Mesendoderm (in vitro differentiated cells): ENCODE results near the gene SIX3.

Source experiments
- DNase-seq: peaks from one replicate; pipeline ENCODE4 v3.0.0; 2013
- H2AK5ac ChIP-seq: 2 replicates; pipeline ENCODE4 v1.6.1; 2013; ENCODE audit warnings: low read length, inconsistent platforms
- H2BK120ac ChIP-seq: 2 replicates; pipeline ENCODE4 v1.6.1; 2013; ENCODE audit warnings: low read depth, mild to moderate bottlenecking, low read length, moderate library complexity, mixed read lengths
- H2BK15ac ChIP-seq: replicated peaks from 2 replicates; pipeline ENCODE4 v1.6.1; 2013; ENCODE audit warnings: low read depth, mild to moderate bottlenecking, moderate library complexity
- H2BK5ac ChIP-seq: 2 replicates; pipeline ENCODE4 v1.6.1; 2013; ENCODE audit warnings: low read length, inconsistent platforms
- H3K18ac ChIP-seq: 2 replicates; pipeline ENCODE4 v1.6.1; 2013; ENCODE audit warnings: mild to moderate bottlenecking, low read length, mixed read lengths
- H3K23ac ChIP-seq: one replicate; pipeline ENCODE4 v1.6.1; 2013; ENCODE audit warnings: low read length
- H3K27ac ChIP-seq: 2 replicates; pipeline ENCODE4 v1.5.1; 2013; ENCODE audit warnings: low read depth, mild to moderate bottlenecking, inconsistent platforms, low read length, moderate library complexity
- H3K27me3 ChIP-seq: 2 replicates; pipeline ENCODE4 v1.6.1; 2013; ENCODE audit warnings: low read length, control low read depth, mild to moderate bottlenecking, inconsistent platforms; ENCODE audit not compliant: insufficient read depth, poor library complexity
- H3K36me3 ChIP-seq: 2 replicates; pipeline ENCODE4 v1.6.1; 2013; ENCODE audit warnings: low read length, inconsistent platforms; ENCODE audit not compliant: control insufficient read depth, insufficient read depth
- H3K4ac ChIP-seq: one replicate; pipeline ENCODE4 v1.6.1; 2013; ENCODE audit warnings: low read depth, mild to moderate bottlenecking, low read length, moderate library complexity
- H3K4me1 ChIP-seq: 2 replicates; pipeline ENCODE4 v1.6.1; 2013; ENCODE audit warnings: low read depth, low read length, inconsistent platforms; ENCODE audit not compliant: control insufficient read depth
- H3K4me2 ChIP-seq: 2 replicates; pipeline ENCODE4 v1.6.1; 2013; ENCODE audit warnings: low read length
- H3K4me3 ChIP-seq: 2 replicates; pipeline ENCODE4 v1.5.1; 2013; ENCODE audit warnings: mild to moderate bottlenecking, low read length
- H3K56ac ChIP-seq: one replicate; pipeline ENCODE4 v1.6.1; 2013; ENCODE audit warnings: low read length
- H3K79me1 ChIP-seq: 2 replicates; pipeline ENCODE4 v1.6.1; 2013; ENCODE audit warnings: low read length, inconsistent platforms
- H3K79me2 ChIP-seq: 2 replicates; pipeline ENCODE4 v1.6.1; 2013; ENCODE audit warnings: mild to moderate bottlenecking, low read length; ENCODE audit not compliant: control insufficient read depth, insufficient read depth
- H3K9ac ChIP-seq: 2 replicates; pipeline ENCODE4 v1.6.1; 2013; ENCODE audit warnings: low read length, inconsistent platforms
- H4K5ac ChIP-seq: one replicate; pipeline ENCODE4 v1.6.1; 2013; ENCODE audit warnings: low read length
- H4K8ac ChIP-seq: one replicate; pipeline ENCODE4 v1.6.1; 2013; ENCODE audit warnings: low read depth, mild to moderate bottlenecking, control low read depth, low read length, moderate library complexity
- WGBS: extraction: QIAGEN DNeasy Blood & Tissue Kit; methylation state at CpG from one replicate; pipeline ENCODE4 v1.1.7; 2013; ENCODE audit warnings: low lambda C conversion rate, missing lambda C conversion rate; ENCODE audit not compliant: insufficient coverage; ENCODE audit errors: extremely low coverage; 5-methylcytosine and 5-hydroxymethylcytosine counted together

Gene SIX3

DNA sequence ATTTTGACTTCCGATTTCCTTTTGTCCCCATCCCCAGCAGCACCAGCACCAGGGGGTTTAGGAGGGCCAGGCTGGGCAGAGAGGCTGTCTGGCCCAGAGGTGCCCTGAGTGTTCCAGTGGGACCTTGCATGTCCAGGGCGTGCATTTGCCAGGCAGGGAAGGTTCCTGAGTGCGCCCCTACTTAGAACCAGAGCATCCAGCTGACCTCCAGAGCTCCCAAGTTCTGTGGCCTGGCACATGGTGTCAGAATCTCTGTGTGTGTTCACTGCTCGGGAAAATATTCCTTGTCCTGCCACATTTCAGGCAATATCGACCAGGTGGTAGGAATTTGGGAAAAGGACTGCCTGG is 5.5 kb downstream of the SIX3 start:
- H3K27ac ChIP-seq, result no peak overlapping the region
- no peak overlapping the region for H3K23ac ChIP-seq
- H3K27me3 ChIP-seq, result peaks cover 53% of the 10 kb centered on the region
- H2AK5ac ChIP-seq, result no peak overlapping the region
- H3K36me3 ChIP-seq, result no peaks in the 10 kb centered on the region
- no peak for DNase-seq
- no peak overlapping the region for H2BK120ac ChIP-seq
- no peak overlapping the region for H4K5ac ChIP-seq
- H3K4me3 ChIP-seq, result no peak overlapping the region
- H3K4me1 ChIP-seq, result peaks cover 11% of the 10 kb centered on the region
- H3K79me2 ChIP-seq, result no peaks in the 10 kb centered on the region
- WGBS, result no CpG with 5 or more reads among the region's 5 CpGs
- no peak overlapping the region for H3K18ac ChIP-seq
- H3K4me2 ChIP-seq, result no peak overlapping the region
- no peak overlapping the region for H3K4ac ChIP-seq
- no peak overlapping the region for H2BK15ac ChIP-seq
- no peaks in the 10 kb centered on the region for H3K79me1 ChIP-seq
- H2BK5ac ChIP-seq, result no peak overlapping the region
- H4K8ac ChIP-seq, result no peak overlapping the region
- no peak overlapping the region for H3K9ac ChIP-seq
- no peak overlapping the region for H3K56ac ChIP-seq

DNA sequence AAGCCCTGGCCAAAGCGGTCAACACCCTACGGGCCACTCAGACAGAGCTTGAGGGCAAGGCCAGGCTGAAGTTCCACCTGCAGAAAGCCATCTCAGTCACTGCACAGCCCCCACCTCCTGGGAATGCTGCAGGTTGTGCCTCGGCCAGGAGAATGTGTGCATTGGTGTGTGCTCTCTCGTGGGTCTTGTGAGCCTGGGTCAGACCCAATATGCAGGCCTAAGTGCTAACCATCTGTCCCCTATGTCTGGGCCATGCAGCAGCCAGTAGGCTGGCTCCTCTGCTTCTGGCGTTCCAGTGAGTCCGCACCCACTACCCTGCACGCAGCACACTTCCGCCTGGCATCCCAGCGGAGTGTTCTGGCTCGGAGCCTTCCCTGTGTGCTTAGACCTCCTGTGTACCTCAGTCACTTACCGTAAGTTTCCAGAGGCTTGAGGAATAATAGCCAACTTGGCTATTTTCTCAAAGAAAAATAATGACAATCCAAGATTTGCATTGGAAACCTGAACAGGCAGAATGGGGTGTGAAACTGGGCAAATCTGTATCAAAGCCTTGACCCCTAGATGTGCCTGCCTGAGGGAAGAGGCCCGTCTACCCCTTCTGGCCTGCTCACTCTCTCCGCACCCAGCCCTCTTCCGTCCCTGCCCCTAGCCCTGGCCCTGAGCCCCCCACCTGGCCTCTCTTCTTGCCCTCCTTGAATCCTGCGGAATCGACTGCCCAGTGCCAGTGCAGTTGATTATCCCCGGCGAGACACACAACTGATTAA is 7.2 kb downstream of the SIX3 start:
- H3K79me1 ChIP-seq, result no peaks in the 10 kb centered on the region
- H3K56ac ChIP-seq, result no peak overlapping the region
- no peak overlapping the region for H3K9ac ChIP-seq
- H4K8ac ChIP-seq, result no peak overlapping the region
- H3K4me2 ChIP-seq, result peak overlapping the region; percentile 23
- H3K27me3 ChIP-seq, result peaks cover 59% of the 10 kb centered on the region
- H2BK120ac ChIP-seq, result no peak overlapping the region
- peaks cover 11% of the 10 kb centered on the region for H3K4me1 ChIP-seq
- no peak overlapping the region for H3K4ac ChIP-seq
- no peak overlapping the region for H3K23ac ChIP-seq
- no peak overlapping the region for H2BK5ac ChIP-seq
- no peak overlapping the region for H3K18ac ChIP-seq
- no peaks in the 10 kb centered on the region for H3K36me3 ChIP-seq
- no peak overlapping the region for H2BK15ac ChIP-seq
- no peak overlapping the region for H3K27ac ChIP-seq
- H3K79me2 ChIP-seq, result no peaks in the 10 kb centered on the region
- WGBS, result no CpG with 5 or more reads among the region's 18 CpGs
- no peak overlapping the region for H2AK5ac ChIP-seq
- H4K5ac ChIP-seq, result no peak overlapping the region
- DNase-seq, result no peak
- H3K4me3 ChIP-seq, result no peak overlapping the region

DNA sequence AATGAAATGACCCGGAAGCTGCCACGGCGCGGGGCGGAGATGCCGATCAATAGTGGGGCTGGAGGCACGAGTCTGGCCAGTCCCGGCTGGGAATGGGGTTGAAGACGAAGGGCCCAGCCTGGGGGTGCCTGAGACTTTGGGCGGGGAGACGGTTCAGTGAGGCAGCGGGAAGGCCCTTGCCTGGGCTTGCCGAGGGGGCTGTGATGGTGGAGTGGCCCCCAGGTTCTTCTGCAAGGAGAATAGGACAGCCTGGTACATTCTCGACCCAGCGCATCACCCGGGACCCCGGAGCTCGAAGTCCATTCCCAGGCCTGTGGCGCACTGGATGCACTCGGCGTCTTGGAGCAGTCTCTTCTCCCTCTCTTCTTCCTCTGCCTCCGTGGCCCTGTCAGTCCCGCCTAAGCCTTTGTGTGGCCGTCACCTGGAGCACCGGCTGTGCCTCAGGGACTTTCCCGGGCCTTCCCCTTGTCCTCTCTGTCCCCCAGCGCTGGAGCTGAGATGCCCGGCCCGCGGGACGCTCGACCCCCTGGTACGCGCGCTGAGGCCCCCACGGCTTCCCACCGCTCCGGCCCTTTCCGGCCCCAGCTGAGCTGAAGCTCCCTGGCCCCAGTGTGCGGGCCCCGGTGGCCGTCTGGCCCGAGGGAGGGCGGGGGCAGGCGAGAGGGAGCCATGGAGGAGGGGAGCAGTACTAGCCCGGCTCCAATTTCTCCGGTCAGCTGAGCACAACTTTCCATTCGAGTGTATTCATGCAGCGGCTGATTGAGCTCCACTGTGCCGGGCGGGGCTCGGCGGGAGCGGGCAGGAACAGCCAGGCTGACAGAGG is 8.0 kb downstream of the SIX3 start:
- Histone ChIP-seq H3K18ac (no peak overlapping the region), H3K9ac (peak overlapping the region; percentile 29), H3K36me3 (no peaks in the 10 kb centered on the region), H2AK5ac (no peak overlapping the region), H3K4ac (no peak overlapping the region), H4K8ac (no peak overlapping the region), H3K27ac (no peak overlapping the region), H3K23ac (no peak overlapping the region), H3K4me1 (peaks cover 11% of the 10 kb centered on the region), H2BK120ac (no peak overlapping the region), H4K5ac (no peak overlapping the region), H2BK15ac (no peak overlapping the region), H3K4me2 (peak overlapping the region; percentile 32), H3K27me3 (peaks cover 62% of the 10 kb centered on the region), H3K56ac (peak overlapping the region; percentile 56), H3K4me3 (no peak overlapping the region), H3K79me1 (no peaks in the 10 kb centered on the region), H2BK5ac (no peak overlapping the region), H3K79me2 (no peaks in the 10 kb centered on the region)
- DNase-seq, result peak; percentile 74
- WGBS, result no CpG with 5 or more reads among the region's 54 CpGs

DNA sequence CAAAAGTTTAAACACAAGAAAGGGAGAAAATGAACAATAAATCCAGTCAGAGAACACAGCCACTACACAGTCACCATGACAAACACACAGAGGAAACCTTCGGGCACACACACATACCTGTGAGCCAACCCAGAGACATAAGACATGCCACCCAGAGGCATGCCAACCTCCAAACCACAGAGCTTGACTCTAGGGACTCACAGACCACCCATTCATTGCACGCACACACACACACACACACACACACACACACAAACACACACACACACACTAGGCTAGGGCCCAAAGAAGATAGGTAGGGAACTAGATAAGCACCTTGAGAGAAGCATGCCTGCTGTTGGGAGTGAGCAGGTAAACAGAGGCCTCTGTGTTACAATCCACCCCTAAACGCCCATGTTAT is 9.1 kb downstream of the SIX3 start:
- no peak overlapping the region for H2BK5ac ChIP-seq
- no peak overlapping the region for H2BK120ac ChIP-seq
- H4K8ac ChIP-seq, result no peak overlapping the region
- no peak overlapping the region for H3K27ac ChIP-seq
- H2BK15ac ChIP-seq, result no peak overlapping the region
- no peak overlapping the region for H3K9ac ChIP-seq
- no peak overlapping the region for H3K23ac ChIP-seq
- no peaks in the 10 kb centered on the region for H3K79me1 ChIP-seq
- H4K5ac ChIP-seq, result no peak overlapping the region
- no peaks in the 10 kb centered on the region for H3K36me3 ChIP-seq
- no peak overlapping the region for H3K4me2 ChIP-seq
- peaks cover 69% of the 10 kb centered on the region for H3K27me3 ChIP-seq
- no peaks in the 10 kb centered on the region for H3K79me2 ChIP-seq
- no peak overlapping the region for H3K56ac ChIP-seq
- no CpG with 5 or more reads among the region's 3 CpGs for WGBS
- no peak overlapping the region for H3K18ac ChIP-seq
- no peak overlapping the region for H3K4ac ChIP-seq
- no peak overlapping the region for H3K4me3 ChIP-seq
- peaks cover 11% of the 10 kb centered on the region for H3K4me1 ChIP-seq
- H2AK5ac ChIP-seq, result no peak overlapping the region
- no peak for DNase-seq

DNA sequence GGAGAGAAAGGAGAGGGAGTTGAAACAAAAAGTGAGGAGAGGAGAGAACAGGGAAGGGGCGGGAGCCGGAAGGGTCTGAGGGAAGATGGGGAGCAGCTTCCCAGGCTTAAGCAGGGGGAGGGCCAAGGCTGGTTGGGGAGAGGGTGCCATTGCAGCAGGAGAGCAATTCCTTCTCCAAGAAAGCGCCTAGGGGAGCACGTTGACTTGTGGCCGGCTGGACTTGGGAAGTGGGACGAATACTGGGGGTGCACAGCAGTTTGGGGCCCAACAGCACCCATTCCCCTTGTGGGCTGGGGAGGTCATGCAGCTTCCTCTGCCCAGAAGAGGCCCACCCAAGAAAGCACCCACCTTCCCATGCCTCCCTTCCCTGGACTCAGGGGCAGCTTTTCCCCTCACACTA is 9.6 kb downstream of the SIX3 start:
- no peaks in the 10 kb centered on the region for H3K79me1 ChIP-seq
- no peak overlapping the region for H3K4me3 ChIP-seq
- no peak overlapping the region for H4K5ac ChIP-seq
- H3K4ac ChIP-seq, result no peak overlapping the region
- no peak for DNase-seq
- no peaks in the 10 kb centered on the region for H3K36me3 ChIP-seq
- no peak overlapping the region for H2BK120ac ChIP-seq
- H3K27ac ChIP-seq, result no peak overlapping the region
- H3K4me2 ChIP-seq, result no peak overlapping the region
- H3K9ac ChIP-seq, result no peak overlapping the region
- H4K8ac ChIP-seq, result no peak overlapping the region
- H2AK5ac ChIP-seq, result no peak overlapping the region
- peaks cover 69% of the 10 kb centered on the region for H3K27me3 ChIP-seq
- no CpG with 5 or more reads among the region's 6 CpGs for WGBS
- no peak overlapping the region for H3K23ac ChIP-seq
- H3K18ac ChIP-seq, result no peak overlapping the region
- H3K56ac ChIP-seq, result no peak overlapping the region
- no peak overlapping the region for H2BK5ac ChIP-seq
- no peaks in the 10 kb centered on the region for H3K79me2 ChIP-seq
- peaks cover 12% of the 10 kb centered on the region for H3K4me1 ChIP-seq
- H2BK15ac ChIP-seq, result no peak overlapping the region
